Measurements from ENCODE around the gene GJC3. TPM values are rescaled to one million over a fixed set of nuclear protein-coding genes. Genes with fewer than 3 reads are reported as not detected.
A peak's percentile ranks its signal among the peaks of the same experiment; 100 is the strongest.

Gene GJC3
- total RNA-seq, 6 donors from 2014 or later = 0.24 to 3.1 (median 0.31) TPM; not detected in 3

DNA sequence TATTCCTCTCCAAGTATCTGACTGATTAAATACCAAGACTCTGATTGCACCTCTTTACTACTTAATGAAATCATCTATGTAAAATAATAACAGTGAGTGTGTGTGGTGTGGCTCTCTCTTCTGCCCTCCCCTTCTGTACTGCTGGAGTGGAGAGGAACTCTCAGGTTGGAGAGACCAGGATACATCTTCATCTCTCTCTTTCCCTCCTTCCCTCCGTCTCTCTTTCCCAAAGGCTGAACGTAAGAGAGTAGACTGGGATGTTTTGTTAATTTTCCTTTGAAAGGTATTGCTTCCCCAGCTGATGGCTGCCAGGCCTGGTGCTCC is 272 bp upstream of the GJC3 start:
- DNase-seq (no peak), ATAC-seq (ENCODE audit: low FRiP score in 2 of 2) (no peak)
- H3K9me3 ChIP-seq = no peaks in the 10 kb centered on the region
- WGBS, 2 donors = 19 to 21% methylated on average over 2 of the region's 2 CpGs
- H3K27ac ChIP-seq = peak overlapping the region in 3 of 4 donors; percentile 8 to 60 (median 54)
- no peaks in the 10 kb centered on the region for H3K27me3 ChIP-seq
- no peak for TF ChIP-seq EP300 (IDR thresholded peaks at IDR 0.05)
- TF ChIP-seq, protein P1, sequence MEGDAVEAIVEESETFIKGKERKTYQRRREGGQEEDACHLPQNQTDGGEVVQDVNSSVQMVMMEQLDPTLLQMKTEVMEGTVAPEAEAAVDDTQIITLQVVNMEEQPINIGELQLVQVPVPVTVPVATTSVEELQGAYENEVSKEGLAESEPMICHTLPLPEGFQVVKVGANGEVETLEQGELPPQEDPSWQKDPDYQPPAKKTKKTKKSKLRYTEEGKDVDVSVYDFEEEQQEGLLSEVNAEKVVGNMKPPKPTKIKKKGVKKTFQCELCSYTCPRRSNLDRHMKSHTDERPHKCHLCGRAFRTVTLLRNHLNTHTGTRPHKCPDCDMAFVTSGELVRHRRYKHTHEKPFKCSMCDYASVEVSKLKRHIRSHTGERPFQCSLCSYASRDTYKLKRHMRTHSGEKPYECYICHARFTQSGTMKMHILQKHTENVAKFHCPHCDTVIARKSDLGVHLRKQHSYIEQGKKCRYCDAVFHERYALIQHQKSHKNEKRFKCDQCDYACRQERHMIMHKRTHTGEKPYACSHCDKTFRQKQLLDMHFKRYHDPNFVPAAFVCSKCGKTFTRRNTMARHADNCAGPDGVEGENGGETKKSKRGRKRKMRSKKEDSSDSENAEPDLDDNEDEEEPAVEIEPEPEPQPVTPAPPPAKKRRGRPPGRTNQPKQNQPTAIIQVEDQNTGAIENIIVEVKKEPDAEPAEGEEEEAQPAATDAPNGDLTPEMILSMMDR (IDR thresholded peaks at IDR 0.05) = no peak
- no peak for TF ChIP-seq POLR2A (IDR thresholded peaks at IDR 0.05)
- TF ChIP-seq POLR2AphosphoS5 (IDR thresholded peaks at IDR 0.05) = no peak
- peak overlapping the region in 3 of 4 donors; percentile 27 to 42 (median 29) for H3K4me3 ChIP-seq
- peaks cover 5 to 16% (median 12%) of the 10 kb centered on the region in 4 donors for H3K4me1 ChIP-seq
- H3K36me3 ChIP-seq = no peaks in the 10 kb centered on the region

DNA sequence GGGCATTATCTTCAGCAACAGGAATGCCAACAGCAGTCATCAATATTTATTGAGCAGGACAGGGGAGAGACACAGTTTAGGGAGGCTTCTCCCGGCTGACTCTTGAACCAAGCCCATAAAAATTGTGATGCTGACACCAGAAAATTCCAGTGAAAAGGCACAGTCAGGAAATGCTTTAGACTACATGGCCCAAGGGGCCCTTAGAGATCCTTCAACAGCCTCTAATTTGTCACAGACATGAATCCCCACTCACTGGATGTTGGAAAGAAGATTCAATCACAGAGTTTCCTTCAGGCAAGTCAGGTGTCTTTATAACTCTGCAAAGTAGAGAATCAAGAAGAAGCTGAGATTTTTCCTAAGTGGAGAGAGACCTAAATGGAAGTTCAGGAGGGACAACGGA is 1.2 kb downstream of the GJC3 start:
- WGBS, 2 donors = 92 to 95% methylated on average over 2 of the region's 2 CpGs
- H3K27me3 ChIP-seq = no peaks in the 10 kb centered on the region
- no peak for DNase-seq
- no peak overlapping the region for H3K4me3 ChIP-seq
- no peaks in the 10 kb centered on the region for H3K36me3 ChIP-seq
- TF ChIP-seq, protein P1 (IDR thresholded peaks at IDR 0.05) = no peak
- TF ChIP-seq POLR2AphosphoS5 (IDR thresholded peaks at IDR 0.05) (no peak), EP300 (IDR thresholded peaks at IDR 0.05) (no peak), POLR2A (IDR thresholded peaks at IDR 0.05) (no peak)
- no peaks in the 10 kb centered on the region for H3K9me3 ChIP-seq
- no peak overlapping the region for H3K27ac ChIP-seq
- peaks cover 5 to 16% (median 12%) of the 10 kb centered on the region in 4 donors for H3K4me1 ChIP-seq
- no peak for ATAC-seq (ENCODE audit: low FRiP score in 2 of 2)

DNA sequence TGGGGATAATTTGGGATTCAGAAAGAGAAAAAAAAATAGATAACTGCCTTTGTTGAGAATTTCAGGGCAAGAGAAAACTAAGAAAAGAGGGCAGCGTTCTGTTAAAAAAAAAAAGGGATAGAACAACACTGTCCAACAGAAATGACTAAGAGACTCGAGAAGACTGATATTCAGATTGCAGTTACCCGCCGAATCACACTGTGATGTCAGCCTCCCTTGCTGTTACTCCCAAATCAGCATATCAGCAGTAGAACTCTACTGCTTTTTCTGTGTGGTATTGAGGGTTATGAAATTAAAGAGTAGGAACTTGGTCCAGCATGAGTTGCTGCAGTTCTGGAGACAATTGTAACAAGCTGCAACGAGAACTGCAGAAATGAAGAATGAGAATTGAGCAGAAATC is 1.9 kb downstream of the GJC3 start:
- WGBS, 2 donors = 85 to 92% methylated on average over 5 of the region's 5 CpGs

DNA sequence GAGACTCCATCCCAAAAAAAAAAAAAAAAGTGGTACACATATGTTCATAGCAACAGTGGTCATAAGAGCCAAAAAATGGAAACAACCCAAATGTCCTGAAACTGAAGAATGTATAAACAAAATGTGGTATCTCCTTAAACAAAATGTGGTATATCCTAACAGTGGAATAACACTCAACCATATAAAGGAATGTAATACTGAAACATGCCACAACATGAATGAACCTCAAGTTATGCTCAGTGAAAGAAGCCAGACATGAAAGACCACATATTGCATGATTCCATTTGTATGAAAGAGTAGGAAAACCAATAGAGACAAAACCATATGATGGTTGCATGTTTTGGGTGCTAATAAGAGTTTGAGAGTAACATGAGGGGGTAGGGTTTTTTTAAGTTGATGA is 3.1 kb downstream of the GJC3 start:
- ATAC-seq (ENCODE audit: low FRiP score in 2 of 2) = no peak
- no peaks in the 10 kb centered on the region for H3K36me3 ChIP-seq

More for the DNA sequence above, 1.9 kb downstream of the GJC3 start:
- DNase-seq (no peak), ATAC-seq (ENCODE audit: low FRiP score in 2 of 2) (peak in 1 of 2 donors; percentile 53)
- H3K36me3 ChIP-seq = no peaks in the 10 kb centered on the region
- H3K27ac ChIP-seq = no peak overlapping the region
- no peaks in the 10 kb centered on the region for H3K9me3 ChIP-seq
- no peaks in the 10 kb centered on the region for H3K27me3 ChIP-seq
- no peak overlapping the region for H3K4me3 ChIP-seq
- peaks cover 5 to 16% (median 12%) of the 10 kb centered on the region in 4 donors for H3K4me1 ChIP-seq
- TF ChIP-seq POLR2A (IDR thresholded peaks at IDR 0.05) (no peak), EP300 (IDR thresholded peaks at IDR 0.05) (no peak), POLR2AphosphoS5 (IDR thresholded peaks at IDR 0.05) (no peak)
- TF ChIP-seq, protein P1 (IDR thresholded peaks at IDR 0.05) = no peak

DNA sequence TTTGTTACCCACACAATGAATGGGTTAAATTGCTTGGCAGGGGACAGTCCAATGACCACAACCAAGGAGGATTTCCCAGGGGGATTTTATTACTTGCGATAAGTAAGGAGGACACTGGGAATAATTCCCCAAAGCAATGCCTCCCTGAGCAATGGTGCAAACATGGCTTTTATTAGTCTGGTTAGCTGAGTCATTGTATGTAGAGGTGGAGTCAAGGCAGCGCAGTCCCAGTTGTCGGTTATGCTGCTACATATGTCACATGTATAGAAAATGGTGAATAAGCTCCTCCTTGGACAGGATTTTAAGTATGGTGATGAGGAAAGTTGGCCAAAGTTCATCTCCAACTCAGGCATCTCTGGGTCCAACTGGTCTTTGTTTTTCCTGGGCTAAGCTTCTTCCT is 6.2 kb downstream of the GJC3 start:
- TF ChIP-seq POLR2A (IDR thresholded peaks at IDR 0.05) (no peak), EP300 (IDR thresholded peaks at IDR 0.05) (no peak), POLR2AphosphoS5 (IDR thresholded peaks at IDR 0.05) (no peak)
- Histone ChIP-seq H3K9me3 (no peaks in the 10 kb centered on the region), H3K4me1 (peaks cover 10 to 20% (median 12%) of the 10 kb centered on the region in 4 donors), H3K27ac (no peak overlapping the region), H3K27me3 (no peaks in the 10 kb centered on the region), H3K4me3 (no peak overlapping the region), H3K36me3 (no peaks in the 10 kb centered on the region)
- 90 to 91% methylated on average over 3 of the region's 3 CpGs for WGBS, 2 donors
- ATAC-seq (ENCODE audit: low FRiP score in 2 of 2) = no peak
- DNase-seq = no peak

More for the DNA sequence above, 3.1 kb downstream of the GJC3 start:
- Histone ChIP-seq H3K27ac (no peak overlapping the region), H3K4me1 (peaks cover 5 to 16% (median 12%) of the 10 kb centered on the region in 4 donors), H3K9me3 (no peaks in the 10 kb centered on the region), H3K4me3 (no peak overlapping the region), H3K27me3 (no peaks in the 10 kb centered on the region)
- TF ChIP-seq POLR2A (IDR thresholded peaks at IDR 0.05) = no peak
- no peak for TF ChIP-seq EP300 (IDR thresholded peaks at IDR 0.05)
- TF ChIP-seq, protein P1 (IDR thresholded peaks at IDR 0.05) = no peak
- TF ChIP-seq POLR2AphosphoS5 (IDR thresholded peaks at IDR 0.05) = no peak
- DNase-seq = no peak
